KOPT-K1 (cell line): ENCODE results near the gene GPI.
"Not testable (repeated sequence)": the region's sequence is repeated elsewhere in the genome, so short reads cannot be mapped to it uniquely, and the experiment has no call there.

Experiments used
- H3K27ac ChIP-seq: fragments of 200-600 bp; sonication (generic); 2 replicates; pipeline ENCODE4 v1.5.1; 2016; ENCODE audit warnings: antibody characterized with exemption, mild to moderate bottlenecking, low read depth, low read length; ENCODE audit not compliant: poor library complexity, severe bottlenecking
- H3K36me3 ChIP-seq: fragments of 200-600 bp; sonication (generic); 2 replicates; pipeline ENCODE4 v1.5.1; 2017; ENCODE audit warnings: antibody characterized with exemption, mild to moderate bottlenecking, low read length, moderate library complexity; ENCODE audit not compliant: insufficient read depth
- H3K9me3 ChIP-seq: fragments of 200-600 bp; sonication (generic); 2 replicates; pipeline ENCODE4 v1.5.1; 2017; ENCODE audit warnings: antibody characterized with exemption, low read length, mild to moderate bottlenecking; ENCODE audit not compliant: insufficient read depth, poor library complexity, severe bottlenecking

The GPI gene

GRCh38 chr19:34355201-34355600 is 9.8 kb upstream of the GPI start:
- Histone ChIP-seq H3K36me3 (no peaks in the 10 kb centered on the region), H3K9me3 (no peaks in the 10 kb centered on the region)

DNA sequence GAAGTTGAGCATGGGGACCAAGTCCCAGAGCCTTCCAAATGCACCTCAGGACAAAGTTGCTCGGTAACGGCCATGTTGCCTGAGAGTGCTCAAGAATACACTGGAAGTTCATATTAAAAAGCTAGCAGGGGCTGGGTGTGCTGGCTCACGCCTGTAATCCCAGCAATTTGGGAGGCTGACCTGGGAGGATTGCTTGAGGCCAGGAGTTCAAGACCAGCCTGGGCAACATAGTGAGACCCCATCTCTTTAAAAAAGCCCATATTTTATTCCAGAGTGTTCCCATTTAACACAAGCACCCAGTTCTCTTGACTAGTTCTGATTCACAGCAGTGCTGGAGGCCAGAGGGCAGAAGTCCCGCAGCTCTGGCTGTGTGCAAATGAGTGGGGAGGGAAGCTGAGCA is 8.1 kb upstream of the GPI start:
- no peaks in the 10 kb centered on the region for H3K9me3 ChIP-seq
- peak overlapping the region; percentile 14 for H3K27ac ChIP-seq
- H3K36me3 ChIP-seq: no peaks in the 10 kb centered on the region

More at GRCh38 chr19:34355201-34355600, 9.8 kb upstream of the GPI start:
- H3K27ac ChIP-seq: no peak overlapping the region

GRCh38 chr19:34357431-34357830 is 7.6 kb upstream of the GPI start:
- H3K9me3 ChIP-seq: no peaks in the 10 kb centered on the region
- H3K36me3 ChIP-seq: no peaks in the 10 kb centered on the region
- peak overlapping the region; percentile 14 for H3K27ac ChIP-seq

DNA sequence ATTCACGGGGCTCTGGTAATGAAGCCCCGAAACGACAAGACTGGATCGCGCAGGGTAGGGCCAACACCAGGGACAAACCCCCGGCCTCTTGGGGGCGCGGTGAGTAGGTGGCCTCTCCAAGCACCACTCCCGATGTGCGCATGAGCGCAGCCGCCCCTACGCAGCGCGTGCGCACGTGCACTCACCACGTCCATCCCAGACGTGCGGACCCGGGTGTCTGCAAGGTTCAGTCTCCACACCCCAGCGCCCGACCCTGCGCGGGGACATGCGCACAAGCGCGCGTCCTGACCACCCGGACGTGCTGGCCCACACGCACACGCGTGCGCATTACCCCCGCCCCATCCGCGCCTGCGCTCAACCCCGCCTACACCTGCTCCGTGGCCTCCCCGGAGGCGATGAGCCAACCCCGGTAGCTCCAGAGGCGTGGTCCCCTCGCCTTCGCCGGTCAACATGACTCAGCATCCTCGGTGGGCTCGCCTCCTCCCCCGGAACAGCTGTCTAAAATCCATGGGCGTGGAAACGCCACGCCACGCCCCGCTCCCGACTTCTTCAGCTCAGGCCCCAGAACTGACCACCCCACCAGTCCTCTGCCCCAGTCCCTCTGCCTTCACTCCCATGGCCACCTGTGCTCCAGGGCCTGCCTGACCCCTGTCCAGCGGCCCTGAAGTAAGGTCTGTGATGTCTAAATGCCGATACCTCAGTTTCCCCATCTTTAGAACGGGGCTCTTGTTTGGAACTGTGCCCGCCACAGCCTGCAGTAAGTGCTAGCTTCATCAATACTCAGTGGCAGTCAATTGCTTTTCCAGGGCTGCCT is 5.6 kb upstream of the GPI start:
- H3K27ac ChIP-seq: peak overlapping the region; percentile 62
- no peaks in the 10 kb centered on the region for H3K36me3 ChIP-seq
- no peaks in the 10 kb centered on the region for H3K9me3 ChIP-seq

DNA sequence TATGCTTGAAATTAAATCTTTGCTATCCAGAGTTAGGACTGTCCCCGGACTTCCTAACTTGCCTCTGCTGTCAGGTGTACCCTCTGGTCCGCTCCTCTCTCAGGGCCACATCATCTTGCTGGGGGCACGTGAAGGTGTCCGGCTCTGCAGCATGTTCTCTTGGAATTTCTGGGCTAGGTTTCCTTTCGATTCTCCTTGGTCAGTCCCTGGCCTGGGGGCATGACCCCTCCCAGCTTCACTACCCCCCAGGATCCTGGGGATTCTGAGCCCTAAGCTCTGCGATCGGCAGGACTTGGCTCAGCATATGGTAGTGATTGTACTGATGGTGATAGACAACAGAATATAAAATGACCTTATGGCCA is 5.1 kb upstream of the GPI start:
- Histone ChIP-seq H3K27ac (peak overlapping the region; percentile 62), H3K9me3 (no peaks in the 10 kb centered on the region), H3K36me3 (no peaks in the 10 kb centered on the region)

DNA sequence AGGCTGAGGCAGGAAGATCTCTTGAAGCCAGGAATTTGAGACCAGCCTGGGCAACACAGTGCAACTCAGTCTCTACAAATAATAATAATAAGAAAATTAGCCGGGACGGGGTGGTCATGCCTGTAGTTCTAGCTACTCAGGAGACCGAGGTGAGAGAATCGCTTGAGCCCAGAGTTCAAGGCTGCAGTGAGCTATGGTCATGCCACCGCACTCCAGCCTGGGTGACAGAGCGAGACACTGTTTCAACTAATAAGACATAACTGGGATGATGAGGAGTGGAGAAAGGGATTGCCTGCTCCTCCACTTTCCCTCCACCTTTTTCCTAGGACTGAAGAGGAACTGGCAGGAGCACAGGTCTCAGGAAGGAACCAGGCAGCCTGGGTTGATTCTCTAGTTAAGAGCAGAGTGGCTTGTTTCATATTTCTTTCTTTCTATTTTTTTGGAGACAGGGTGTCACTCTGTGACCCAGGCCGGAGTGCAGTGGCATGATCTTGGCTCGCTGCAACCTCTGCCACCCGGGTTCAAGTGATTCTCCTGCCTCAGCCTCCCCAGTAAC is 4.6 kb upstream of the GPI start:
- H3K27ac ChIP-seq: peak overlapping the region; percentile 62
- no peaks in the 10 kb centered on the region for H3K9me3 ChIP-seq
- no peaks in the 10 kb centered on the region for H3K36me3 ChIP-seq

GRCh38 chr19:34362679-34363069 is 2.3 kb upstream of the GPI start:
- Histone ChIP-seq H3K9me3 (no peaks in the 10 kb centered on the region), H3K36me3 (peaks cover 18% of the 10 kb centered on the region), H3K27ac (no peak overlapping the region)

GRCh38 chr19:34363094-34363493 is 1.9 kb upstream of the GPI start:
- Histone ChIP-seq H3K9me3 (no peaks in the 10 kb centered on the region), H3K27ac (no peak overlapping the region), H3K36me3 (peaks cover 23% of the 10 kb centered on the region)

DNA sequence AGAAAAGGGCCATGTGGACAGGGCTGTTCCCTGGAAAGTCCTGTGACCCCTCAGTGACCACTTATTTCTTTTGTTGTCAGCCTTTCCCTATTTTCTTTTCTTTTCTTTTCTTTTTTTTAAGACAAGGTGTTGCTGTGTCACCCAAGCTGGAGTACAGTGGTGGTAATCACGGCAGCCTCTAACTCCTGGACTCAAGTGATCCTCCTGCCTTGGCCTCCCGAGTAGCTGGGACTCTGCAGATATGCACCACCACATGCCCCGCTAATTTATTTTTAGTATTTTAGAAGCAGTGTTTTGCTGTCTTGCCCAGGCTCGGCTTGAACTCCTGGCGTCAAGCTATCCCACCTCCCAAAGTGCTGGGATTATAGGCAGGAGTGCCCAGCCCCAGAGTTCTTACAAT is 1.1 kb upstream of the GPI start:
- no peak overlapping the region for H3K27ac ChIP-seq
- H3K36me3 ChIP-seq: peaks cover 31% of the 10 kb centered on the region
- H3K9me3 ChIP-seq: no peaks in the 10 kb centered on the region

- Histone ChIP-seq H3K9me3 (no peaks in the 10 kb centered on the region), H3K36me3 (peaks cover 36% of the 10 kb centered on the region), H3K27ac (peak overlapping the region; percentile 76)
Measured at GRCh38 chr19:34364462-34364829, 550 bp upstream of the GPI start.

DNA sequence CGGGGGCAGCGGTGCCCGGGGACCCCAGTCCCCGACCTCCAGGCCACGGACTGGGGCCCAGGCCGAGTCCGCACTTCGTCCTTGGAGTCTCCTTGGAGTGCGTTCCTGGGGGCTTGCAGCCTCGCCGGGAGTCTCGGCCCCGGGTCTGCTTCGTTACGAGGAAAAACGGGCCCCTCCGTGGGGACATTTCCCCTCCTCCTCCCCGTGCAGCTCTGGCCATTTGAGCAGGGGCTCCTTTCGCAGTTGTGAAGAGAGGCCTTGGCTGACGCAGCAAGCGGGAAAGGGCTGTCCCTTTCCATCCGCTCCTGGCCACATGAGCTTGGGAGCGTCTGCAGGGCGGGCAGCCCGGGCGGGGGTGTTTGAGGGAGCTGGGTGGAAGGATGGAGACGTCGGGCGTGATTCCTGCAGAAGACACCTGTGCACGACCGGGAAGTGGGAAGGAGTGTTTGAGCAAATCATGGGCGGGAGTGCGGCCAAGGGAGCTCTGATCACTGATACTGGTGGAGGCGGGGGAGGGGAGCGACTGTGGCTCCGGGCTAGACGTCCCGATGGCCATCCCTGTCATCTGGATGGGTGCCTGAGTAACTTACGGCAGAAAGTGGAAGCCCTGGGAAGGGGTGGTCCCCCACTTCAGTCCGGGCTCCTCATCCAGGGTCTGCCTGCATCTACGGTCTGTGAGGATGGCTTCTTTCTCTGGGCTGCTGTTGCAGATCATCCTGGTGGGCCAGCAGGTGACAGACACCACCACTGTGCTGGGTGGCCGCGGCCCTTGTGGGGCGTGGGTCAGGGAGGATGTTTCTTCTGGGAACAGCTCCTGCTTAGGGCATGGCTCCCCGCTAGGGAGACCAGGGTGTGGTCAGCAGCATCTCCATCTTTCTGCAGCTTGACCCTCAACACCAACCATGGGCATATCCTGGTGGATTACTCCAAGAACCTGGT is 736 bp downstream of the GPI start:
- Histone ChIP-seq H3K9me3 (no peaks in the 10 kb centered on the region), H3K36me3 (peaks cover 49% of the 10 kb centered on the region), H3K27ac (peak overlapping the region; percentile 76)

DNA sequence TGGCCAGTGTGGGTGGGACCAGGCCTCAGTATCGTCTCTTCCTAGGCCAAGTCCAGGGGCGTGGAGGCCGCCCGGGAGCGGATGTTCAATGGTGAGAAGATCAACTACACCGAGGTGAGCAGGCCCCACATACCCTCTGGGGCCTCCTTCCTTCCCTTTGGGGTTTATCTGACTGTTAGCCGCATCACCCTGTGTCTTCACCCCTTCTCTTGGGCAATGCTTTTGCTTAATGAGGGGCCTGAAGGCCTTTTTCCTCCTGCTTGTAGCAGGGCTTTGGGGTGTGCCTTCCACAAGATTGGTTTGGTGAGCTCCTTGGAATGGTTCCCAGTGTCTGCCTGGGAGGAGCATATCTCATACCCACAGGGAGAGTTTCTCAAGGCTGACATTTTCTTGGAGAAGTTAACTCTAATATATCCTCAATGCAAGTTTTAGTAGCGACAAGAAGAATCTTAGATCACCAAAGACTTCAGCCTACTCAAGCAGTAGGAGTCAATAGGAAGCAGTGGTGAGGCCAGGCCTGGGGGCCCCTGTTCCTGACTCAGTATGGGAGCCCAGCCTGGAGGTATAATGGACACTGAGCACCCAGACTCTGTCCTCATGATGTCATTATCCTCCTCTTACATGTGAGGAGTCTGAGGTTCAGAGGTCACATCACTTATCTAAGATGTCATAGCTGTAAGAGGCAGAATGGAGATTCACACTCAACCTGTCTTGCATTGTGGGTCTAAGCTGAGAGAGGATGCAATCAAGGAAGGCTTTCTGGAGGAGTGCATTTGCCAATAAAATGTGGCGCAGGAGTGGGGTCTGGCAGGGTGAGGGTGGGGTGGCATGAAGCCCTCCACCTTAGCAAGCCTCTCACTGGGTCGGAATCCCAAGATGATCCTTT is 2.0 kb downstream of the GPI start:
- Histone ChIP-seq H3K27ac (peak overlapping the region; percentile 76), H3K9me3 (no peaks in the 10 kb centered on the region), H3K36me3 (peaks cover 62% of the 10 kb centered on the region)

- Histone ChIP-seq H3K36me3 (peaks cover 68% of the 10 kb centered on the region), H3K9me3 (no peaks in the 10 kb centered on the region), H3K27ac (peak overlapping the region; percentile 76)
Measured at GRCh38 chr19:34367624-34367957, 2.6 kb downstream of the GPI start.

DNA sequence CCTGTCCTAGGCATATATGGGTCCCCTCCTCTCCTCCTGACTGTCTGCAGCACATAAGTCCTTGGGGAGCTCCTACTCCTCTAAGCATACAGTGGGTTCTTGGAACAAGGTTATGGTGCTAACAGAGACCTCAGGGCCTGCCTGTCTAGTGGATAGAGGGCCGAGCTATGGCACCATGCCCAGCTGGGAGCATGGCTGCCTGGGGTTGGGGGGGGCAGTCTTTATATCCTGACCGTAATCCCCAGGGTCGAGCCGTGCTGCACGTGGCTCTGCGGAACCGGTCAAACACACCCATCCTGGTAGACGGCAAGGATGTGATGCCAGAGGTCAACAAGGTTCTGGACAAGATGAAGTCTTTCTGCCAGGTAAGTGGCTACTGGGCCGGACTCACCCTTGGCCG is 3.3 kb downstream of the GPI start:
- Histone ChIP-seq H3K36me3 (peaks cover 70% of the 10 kb centered on the region), H3K9me3 (no peaks in the 10 kb centered on the region), H3K27ac (peak overlapping the region; percentile 15)

GRCh38 chr19:34369166-34369565 is 4.2 kb downstream of the GPI start:
- not testable (repeated sequence) for H3K27ac ChIP-seq, H3K9me3 ChIP-seq
- H3K36me3 ChIP-seq: peaks cover 79% of the 10 kb centered on the region
